KMS-11 (cell line): ENCODE measurements around the gene TSPAN18.

Experiments used
- H2AFZ ChIP-seq: fragments of 200-600 bp; sonication (generic); 2 replicates; pipeline ENCODE4 v1.6.1; 2016; ENCODE audit warnings: antibody characterized with exemption, mixed run types, low read depth
- H3K27ac ChIP-seq: fragments of 200-600 bp; sonication (generic); 2 replicates; pipeline ENCODE4 v1.6.1; 2016; ENCODE audit warnings: mild to moderate bottlenecking, mixed run types
- H3K27me3 ChIP-seq: fragments of 200-600 bp; sonication (generic); 2 replicates; pipeline ENCODE4 v1.6.1; 2017; ENCODE audit warnings: mild to moderate bottlenecking, low read depth, mixed run types, moderate library complexity; ENCODE audit not compliant: insufficient read depth
- H3K36me3 ChIP-seq: fragments of 200-600 bp; sonication (generic); 2 replicates; pipeline ENCODE4 v1.6.1; 2017; ENCODE audit warnings: mild to moderate bottlenecking, mixed run types; ENCODE audit not compliant: insufficient read depth
- H3K4me1 ChIP-seq: fragments of 200-600 bp; sonication (generic); 2 replicates; pipeline ENCODE4 v1.6.1; 2016; ENCODE audit warnings: mild to moderate bottlenecking, low read depth, mixed run types; ENCODE audit not compliant: poor library complexity, severe bottlenecking
- H3K4me2 ChIP-seq: fragments of 200-600 bp; sonication (generic); 2 replicates; pipeline ENCODE4 v1.7.0; 2016; ENCODE audit warnings: mild to moderate bottlenecking, mixed run types
- H3K4me3 ChIP-seq: fragments of 200-600 bp; sonication (generic); IDR thresholded peaks from 2 replicates; pipeline ENCODE4 v1.6.1; 2017; ENCODE audit warnings: low read depth, low read length, mixed read lengths; ENCODE audit not compliant: insufficient read depth
- H3K79me2 ChIP-seq: fragments of 200-600 bp; sonication (generic); 2 replicates; pipeline ENCODE4 v1.6.1; 2016; ENCODE audit warnings: low read depth, mixed run types; ENCODE audit not compliant: insufficient read depth
- H3K9ac ChIP-seq: fragments of 200-600 bp; sonication (generic); 2 replicates; pipeline ENCODE4 v1.6.1; 2016; ENCODE audit warnings: mild to moderate bottlenecking, mixed run types
- H4K20me1 ChIP-seq: fragments of 200-600 bp; sonication (generic); 2 replicates; pipeline ENCODE4 v1.6.1; 2016; ENCODE audit warnings: mild to moderate bottlenecking, mixed run types; ENCODE audit not compliant: insufficient read depth
- TF ChIP-seq, protein P1 (sequence below): fragments of 200-600 bp; sonication (generic); conservative IDR thresholded peaks from 2 replicates; pipeline ENCODE4 v1.6.1; 2017; ENCODE audit warnings: low read depth, mild to moderate bottlenecking, antibody characterized with exemption, low read length, moderate library complexity, mixed read lengths

Gene TSPAN18

GRCh38 chr11:44734843-44735381, 8.2 kb downstream of the TSPAN18 start:
- Histone ChIP-seq H3K79me2 (no peaks in the 10 kb centered on the region), H4K20me1 (no peaks in the 10 kb centered on the region), H3K4me1 (no peaks in the 10 kb centered on the region), H3K36me3 (no peaks in the 10 kb centered on the region), H3K27ac (no peak overlapping the region), H2AFZ (no peak overlapping the region), H3K4me3 (no peak overlapping the region), H3K9ac (no peak overlapping the region), H3K27me3 (no peaks in the 10 kb centered on the region), H3K4me2 (no peak overlapping the region)
- TF ChIP-seq, protein P1, sequence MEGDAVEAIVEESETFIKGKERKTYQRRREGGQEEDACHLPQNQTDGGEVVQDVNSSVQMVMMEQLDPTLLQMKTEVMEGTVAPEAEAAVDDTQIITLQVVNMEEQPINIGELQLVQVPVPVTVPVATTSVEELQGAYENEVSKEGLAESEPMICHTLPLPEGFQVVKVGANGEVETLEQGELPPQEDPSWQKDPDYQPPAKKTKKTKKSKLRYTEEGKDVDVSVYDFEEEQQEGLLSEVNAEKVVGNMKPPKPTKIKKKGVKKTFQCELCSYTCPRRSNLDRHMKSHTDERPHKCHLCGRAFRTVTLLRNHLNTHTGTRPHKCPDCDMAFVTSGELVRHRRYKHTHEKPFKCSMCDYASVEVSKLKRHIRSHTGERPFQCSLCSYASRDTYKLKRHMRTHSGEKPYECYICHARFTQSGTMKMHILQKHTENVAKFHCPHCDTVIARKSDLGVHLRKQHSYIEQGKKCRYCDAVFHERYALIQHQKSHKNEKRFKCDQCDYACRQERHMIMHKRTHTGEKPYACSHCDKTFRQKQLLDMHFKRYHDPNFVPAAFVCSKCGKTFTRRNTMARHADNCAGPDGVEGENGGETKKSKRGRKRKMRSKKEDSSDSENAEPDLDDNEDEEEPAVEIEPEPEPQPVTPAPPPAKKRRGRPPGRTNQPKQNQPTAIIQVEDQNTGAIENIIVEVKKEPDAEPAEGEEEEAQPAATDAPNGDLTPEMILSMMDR, result no peak

GRCh38 chr11:44736791-44737190, 10.0 kb downstream of the TSPAN18 start:
- no peak overlapping the region for H3K27ac ChIP-seq
- no peaks in the 10 kb centered on the region for H3K4me1 ChIP-seq
- no peaks in the 10 kb centered on the region for H3K79me2 ChIP-seq
- H3K27me3 ChIP-seq, result no peaks in the 10 kb centered on the region
- no peak overlapping the region for H2AFZ ChIP-seq
- H3K4me2 ChIP-seq, result no peak overlapping the region
- TF ChIP-seq, protein P1, result no peak
- no peaks in the 10 kb centered on the region for H3K36me3 ChIP-seq
- H4K20me1 ChIP-seq, result no peaks in the 10 kb centered on the region
- no peak overlapping the region for H3K9ac ChIP-seq
- H3K4me3 ChIP-seq, result no peak overlapping the region

DNA sequence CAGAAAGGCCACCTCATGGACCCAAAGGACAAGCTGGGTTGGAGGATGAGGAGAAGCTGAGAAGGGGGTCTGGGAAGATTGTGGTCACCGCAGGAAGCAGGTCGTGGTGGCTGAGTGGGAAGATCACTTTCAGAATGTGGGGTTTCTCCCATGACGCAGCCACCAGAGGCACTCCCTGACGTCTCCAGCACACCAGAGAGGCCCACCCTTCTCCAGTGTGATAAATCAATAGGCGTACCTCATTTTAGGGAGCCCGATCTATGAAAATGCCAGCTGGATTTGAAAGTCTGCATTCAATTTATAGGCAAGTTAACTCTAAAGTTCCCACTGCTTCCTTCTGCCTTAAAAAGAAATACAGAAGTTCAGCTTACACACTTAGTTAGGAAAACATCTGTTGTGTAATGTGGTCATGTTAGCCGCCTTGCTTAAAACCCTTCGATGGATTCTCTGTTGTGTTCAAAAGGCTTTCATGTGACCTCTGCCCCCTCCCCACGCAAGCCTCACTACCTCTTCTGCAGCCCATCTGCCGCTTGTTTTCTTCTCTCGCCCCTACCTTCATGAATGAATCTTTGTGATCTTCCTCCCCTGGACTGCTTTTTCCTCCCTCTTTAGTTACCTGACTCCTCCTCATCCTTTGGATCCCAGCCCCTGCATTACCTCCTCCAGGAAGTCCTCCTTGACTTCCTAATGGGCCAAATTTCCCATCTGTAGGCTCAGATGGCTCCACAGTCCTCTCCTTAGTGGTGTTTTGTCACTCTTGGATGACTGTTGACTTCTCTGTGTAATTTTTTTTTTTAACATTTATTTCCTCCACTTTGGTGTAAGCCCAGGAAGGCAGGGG, 10.7 kb downstream of the TSPAN18 start:
- Histone ChIP-seq H3K4me2 (no peak overlapping the region), H3K27me3 (no peaks in the 10 kb centered on the region), H3K4me3 (no peak overlapping the region), H3K27ac (no peak overlapping the region), H2AFZ (no peak overlapping the region), H3K79me2 (no peaks in the 10 kb centered on the region), H3K9ac (no peak overlapping the region), H4K20me1 (no peaks in the 10 kb centered on the region), H3K36me3 (no peaks in the 10 kb centered on the region), H3K4me1 (no peaks in the 10 kb centered on the region)
- TF ChIP-seq, protein P1, result no peak

GRCh38 chr11:44738791-44739190, 12.0 kb downstream of the TSPAN18 start:
- no peak overlapping the region for H3K27ac ChIP-seq
- H3K27me3 ChIP-seq, result no peaks in the 10 kb centered on the region
- no peak overlapping the region for H3K9ac ChIP-seq
- TF ChIP-seq, protein P1, result no peak
- no peak overlapping the region for H3K4me3 ChIP-seq
- no peaks in the 10 kb centered on the region for H3K36me3 ChIP-seq
- no peaks in the 10 kb centered on the region for H3K79me2 ChIP-seq
- no peak overlapping the region for H3K4me2 ChIP-seq
- no peaks in the 10 kb centered on the region for H3K4me1 ChIP-seq
- no peak overlapping the region for H2AFZ ChIP-seq
- H4K20me1 ChIP-seq, result no peaks in the 10 kb centered on the region
